AG09319 (cell line): ENCODE measurements around the gene ZSCAN10.

Experiments
- DNase-seq: peaks from one replicate; pipeline ENCODE4 v3.0.0-alpha.2; 2010; ENCODE audit warnings: low read depth; ENCODE audit errors: extremely low read depth
- CTCF ChIP-seq: IDR thresholded peaks from 2 replicates; pipeline ENCODE4 v1.5.1; 2011; ENCODE audit warnings: low read depth, mild to moderate bottlenecking, inconsistent platforms, low read length, moderate library complexity

ZSCAN10 gene

GRCh38 chr16:3098459-3099394 lies at the start of gene ZSCAN10:
Gene ZSCAN10, minus strand, starts transcription at chr16:3099294. Its CDS starts 6,357 bp downstream, at chr16:3092937.
- no peak for DNase-seq
- no peak for TF ChIP-seq CTCF

GRCh38 chr16:3148256-3149192 lies 49.4 kb upstream of the ZSCAN10 start:
- no peak for DNase-seq
- no peak for TF ChIP-seq CTCF

DNA sequence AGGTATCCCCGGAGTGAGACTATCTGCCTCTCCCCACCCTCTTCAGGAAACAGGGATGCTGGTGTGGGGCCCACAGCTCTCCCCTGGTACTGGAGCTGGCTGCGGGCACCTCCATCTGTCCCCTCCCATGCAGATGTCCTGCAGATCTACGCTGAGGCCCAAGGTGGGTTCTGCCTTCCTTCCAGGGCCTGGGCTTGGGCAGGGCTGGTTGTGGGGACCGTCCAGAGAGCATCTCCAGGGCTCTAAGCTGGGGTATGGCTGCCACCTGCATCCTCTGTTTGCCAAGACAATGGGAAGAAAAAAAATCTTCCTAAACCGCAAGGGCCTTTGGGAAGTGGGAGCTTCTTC lies 48.6 kb upstream of the ZSCAN10 start:
- TF ChIP-seq CTCF, result no peak
- DNase-seq, result no peak

DNA sequence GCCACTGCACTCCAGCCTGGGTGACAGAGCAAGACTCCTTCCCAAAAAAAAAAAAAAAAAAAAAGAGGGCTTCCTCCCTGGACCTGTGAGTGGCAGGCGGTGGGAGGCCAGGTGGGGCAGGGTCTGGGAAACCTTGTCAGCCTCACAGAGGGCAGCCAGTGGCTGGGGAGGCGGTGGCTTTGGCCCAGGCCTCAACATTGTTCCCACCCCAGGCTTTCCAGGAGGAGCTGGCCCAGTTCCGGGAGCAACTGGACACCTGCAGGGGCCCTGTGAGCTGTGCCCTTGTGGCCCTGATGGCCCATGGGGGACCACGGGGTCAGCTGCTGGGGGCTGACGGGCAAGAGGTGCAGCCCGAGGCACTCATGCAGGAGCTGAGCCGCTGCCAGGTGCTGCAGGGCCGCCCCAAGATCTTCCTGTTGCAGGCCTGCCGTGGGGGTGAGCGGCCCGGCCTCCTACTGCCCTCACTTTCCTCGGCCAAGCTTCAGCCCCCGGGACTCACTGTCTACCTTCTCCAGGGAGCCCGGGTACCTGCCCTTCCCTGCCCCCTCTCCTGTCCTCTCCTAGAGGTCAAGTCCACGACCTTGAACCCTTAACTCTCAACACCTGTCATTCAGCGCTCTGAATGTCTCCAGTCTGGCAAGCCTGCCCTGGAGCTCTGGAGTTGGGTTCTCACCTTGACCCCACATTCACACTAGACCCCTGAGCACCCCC lies 48.1 kb upstream of the ZSCAN10 start:
- no peak for TF ChIP-seq CTCF
- no peak for DNase-seq

DNA sequence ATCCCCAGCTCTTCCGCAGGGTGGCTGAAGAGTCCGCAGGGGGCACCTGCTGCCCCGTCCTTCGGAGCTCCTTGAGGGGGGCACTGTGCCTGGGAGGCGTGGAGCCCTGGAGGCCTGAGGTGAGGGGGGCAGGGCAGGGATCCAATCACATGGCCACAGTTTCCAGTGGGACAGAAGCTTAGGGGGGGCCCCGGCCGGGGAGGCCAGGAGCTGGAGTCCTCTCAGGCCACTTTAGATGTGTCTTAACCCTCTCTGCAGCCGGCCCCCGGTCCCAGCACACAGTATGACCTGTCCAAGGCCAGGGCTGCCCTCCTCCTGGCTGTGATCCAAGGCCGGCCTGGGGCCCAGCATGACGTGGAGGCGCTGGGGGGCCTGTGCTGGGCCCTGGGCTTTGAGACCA lies 46.6 kb upstream of the ZSCAN10 start:
- no peak for DNase-seq
- no peak for TF ChIP-seq CTCF

- TF ChIP-seq CTCF, result no peak
- no peak for DNase-seq
Observed at GRCh38 chr16:3145151-3145550, 46.1 kb upstream of the ZSCAN10 start.
